Lower lobe of right lung (tissue), 2 donors: Measurements from ENCODE around the gene DNAJB2. TPM values are rescaled to one million over a fixed set of nuclear protein-coding genes. Genes with fewer than 3 reads are reported as not detected.

Experiments
- ATAC-seq, 2 donors: fragments of 200-7000 bp; cut with Tn5 transposase; one replicate each; pipeline ENCODE4 v1.9.1; 2020 to 2022; ENCODE audit warnings: mild to moderate bottlenecking in 2 of 2, moderate library complexity in 2 of 2
- DNase-seq: peaks from one replicate; pipeline ENCODE4 v3.0.0-alpha.2; 2020
- H3K27ac ChIP-seq: fragments of 200-600 bp; one replicate; pipeline ENCODE4 v1.8.0; 2022
- H3K27me3 ChIP-seq: fragments of 200-600 bp; one replicate; pipeline ENCODE4 v1.8.0; 2022; ENCODE audit warnings: low read depth
- H3K36me3 ChIP-seq: fragments of 200-600 bp; one replicate; pipeline ENCODE4 v1.8.0; 2022; ENCODE audit warnings: mild to moderate bottlenecking
- H3K4me1 ChIP-seq: fragments of 200-600 bp; one replicate; pipeline ENCODE4 v1.8.0; 2022
- H3K4me3 ChIP-seq: fragments of 200-600 bp; one replicate; pipeline ENCODE4 v1.8.0; 2022; ENCODE audit warnings: mild to moderate bottlenecking
- H3K9me3 ChIP-seq: fragments of 200-600 bp; one replicate; pipeline ENCODE4 v1.8.0; 2022
- CTCF ChIP-seq: fragments of 200-600 bp; IDR thresholded peaks from one replicate; pipeline ENCODE4 v1.8.0; 2022; ENCODE audit warnings: antibody characterized with exemption, mild to moderate bottlenecking
- intact Hi-C: fragments of 100-400 bp; cut with DNase I; formaldehyde crosslinking; loops from one replicate; pipeline ENCODE4 v1.11.0; 2022
- total RNA-seq: library from RNA; stranded (reverse); fragmentation: NEBNext Ultra II Directional; extraction: Animal tissue kit (Norgen Biotek cat#: 25700); gene quantifications from one replicate; pipeline ENCODE4 v1.2.1, GENCODE V29; 2021
- donor health status: DM: no; HTN: yes; CAD: no; lungs with severe emphysema.

DNAJB2 gene
- total RNA-seq, 1 donor from 2014 or later, result 76.6 TPM

DNA sequence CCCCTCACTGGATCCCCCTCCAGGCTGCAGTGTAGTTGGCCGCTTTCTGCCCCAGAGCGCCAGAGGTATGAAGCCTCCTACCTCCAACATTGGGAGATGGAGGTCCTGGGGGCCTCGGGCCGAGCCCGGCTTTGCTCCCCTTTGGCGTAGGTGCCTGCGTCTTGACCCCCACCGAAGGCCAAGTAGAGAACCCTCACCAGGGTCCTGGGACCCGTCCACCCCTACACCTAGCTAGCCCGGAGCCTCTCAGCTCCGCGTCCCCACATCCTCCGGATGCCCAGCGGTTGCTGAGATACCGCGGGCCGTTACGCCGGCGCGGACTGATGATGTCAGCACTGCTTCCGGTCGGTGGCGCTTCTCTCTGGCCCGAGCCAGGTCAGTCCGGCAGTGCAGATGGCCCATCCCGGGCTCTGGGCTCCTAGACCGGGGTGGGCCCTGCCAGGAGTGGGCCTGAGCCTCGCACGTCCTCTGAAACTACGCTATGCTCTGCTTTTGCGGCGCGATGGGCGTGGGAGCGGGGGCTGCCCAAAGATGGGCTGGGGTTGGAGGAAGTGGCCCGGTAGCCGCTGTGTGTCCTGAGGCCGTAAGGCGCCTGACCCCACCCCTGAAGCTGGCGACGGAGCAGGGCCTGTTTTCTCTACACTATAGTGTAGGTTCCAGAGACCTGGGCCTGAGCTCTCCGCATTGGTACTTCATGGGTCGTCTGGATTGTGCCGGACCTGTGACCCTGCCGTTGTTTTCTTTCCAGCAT, 33.8 kb upstream of the DNAJB2 start, which contains the start of the genes GLB1L and STK16:
Gene GLB1L (minus strand): TSS at position 297 of the 751 bp plus-strand sequence. CDS start 1,871 bp downstream, outside the sequence.
Gene STK16 (plus strand): TSS at position 332 of the 751 bp plus-strand sequence. CDS start 521 bp downstream, outside the sequence.
- peak within 1 kb of the TSS; percentile 97 for H3K4me3 ChIP-seq
- no peak for TF ChIP-seq CTCF
- peaks cover 57% of the 10 kb centered on the region for H3K4me1 ChIP-seq
- no peaks in the 10 kb centered on the region for H3K9me3 ChIP-seq
- ATAC-seq (peak; percentile 91 to 94), DNase-seq (peak; percentile 97)
- peak within 1 kb of the TSS; percentile 98 for H3K27ac ChIP-seq
- intact Hi-C loops, result no loop called here
- H3K27me3 ChIP-seq, result no peaks in the 10 kb centered on the region
- peaks cover 19% of the 10 kb centered on the region for H3K36me3 ChIP-seq

- Histone ChIP-seq H3K36me3 (peaks cover 24% of the 10 kb centered on the region), H3K9me3 (no peaks in the 10 kb centered on the region), H3K4me1 (peaks cover 63% of the 10 kb centered on the region), H3K4me3 (peak overlapping the region; percentile 97), H3K27ac (peak overlapping the region; percentile 98), H3K27me3 (no peaks in the 10 kb centered on the region)
- ATAC-seq (no peak), DNase-seq (no peak)
- no peak for TF ChIP-seq CTCF
- intact Hi-C loops, result no loop called here
These were observed 33.3 kb upstream of the DNAJB2 start for GRCh38 chr2:219245899-219246230.

GRCh38 chr2:219246559-219246958, 32.6 kb upstream of the DNAJB2 start:
- no peaks in the 10 kb centered on the region for H3K27me3 ChIP-seq
- H3K9me3 ChIP-seq, result no peaks in the 10 kb centered on the region
- H3K27ac ChIP-seq, result peak overlapping the region; percentile 98
- TF ChIP-seq CTCF, result no peak
- peaks cover 28% of the 10 kb centered on the region for H3K36me3 ChIP-seq
- intact Hi-C loops, result no loop called here
- no peak for ATAC-seq
- H3K4me3 ChIP-seq, result no peak overlapping the region
- no peak for DNase-seq
- H3K4me1 ChIP-seq, result peaks cover 67% of the 10 kb centered on the region

- ATAC-seq, result peak in 1 of 2 donors; percentile 5
- no peaks in the 10 kb centered on the region for H3K9me3 ChIP-seq
- peaks cover 28% of the 10 kb centered on the region for H3K36me3 ChIP-seq
- no peaks in the 10 kb centered on the region for H3K27me3 ChIP-seq
- H3K27ac ChIP-seq, result peak overlapping the region; percentile 91
- no peak for TF ChIP-seq CTCF
- H3K4me3 ChIP-seq, result peak overlapping the region; percentile 3
- intact Hi-C loops, result no loop called here
- peaks cover 75% of the 10 kb centered on the region for H3K4me1 ChIP-seq
- no peak for DNase-seq
These were observed 31.2 kb upstream of the DNAJB2 start for GRCh38 chr2:219247678-219248642.

GRCh38 chr2:219248845-219249202, 30.3 kb upstream of the DNAJB2 start:
- no peaks in the 10 kb centered on the region for H3K9me3 ChIP-seq
- no peaks in the 10 kb centered on the region for H3K27me3 ChIP-seq
- H3K27ac ChIP-seq, result peak overlapping the region; percentile 91
- peaks cover 28% of the 10 kb centered on the region for H3K36me3 ChIP-seq
- DNase-seq (no peak), ATAC-seq (no peak)
- no peak for TF ChIP-seq CTCF
- intact Hi-C loops, result no loop called here
- peak overlapping the region; percentile 41 for H3K4me3 ChIP-seq
- H3K4me1 ChIP-seq, result peaks cover 75% of the 10 kb centered on the region
